ENCODE data around the gene DGKD. TPM values are rescaled to one million over a fixed set of nuclear protein-coding genes. Genes with fewer than 3 reads are reported as not detected.

The DGKD gene
- total and polyA plus RNA-seq, 10 of the 15 experiments (the other 5 are each of a cell fraction or from before 2014, with no cell fraction given) = 2.7 to 81.9 (median 27.0) TPM

DNA sequence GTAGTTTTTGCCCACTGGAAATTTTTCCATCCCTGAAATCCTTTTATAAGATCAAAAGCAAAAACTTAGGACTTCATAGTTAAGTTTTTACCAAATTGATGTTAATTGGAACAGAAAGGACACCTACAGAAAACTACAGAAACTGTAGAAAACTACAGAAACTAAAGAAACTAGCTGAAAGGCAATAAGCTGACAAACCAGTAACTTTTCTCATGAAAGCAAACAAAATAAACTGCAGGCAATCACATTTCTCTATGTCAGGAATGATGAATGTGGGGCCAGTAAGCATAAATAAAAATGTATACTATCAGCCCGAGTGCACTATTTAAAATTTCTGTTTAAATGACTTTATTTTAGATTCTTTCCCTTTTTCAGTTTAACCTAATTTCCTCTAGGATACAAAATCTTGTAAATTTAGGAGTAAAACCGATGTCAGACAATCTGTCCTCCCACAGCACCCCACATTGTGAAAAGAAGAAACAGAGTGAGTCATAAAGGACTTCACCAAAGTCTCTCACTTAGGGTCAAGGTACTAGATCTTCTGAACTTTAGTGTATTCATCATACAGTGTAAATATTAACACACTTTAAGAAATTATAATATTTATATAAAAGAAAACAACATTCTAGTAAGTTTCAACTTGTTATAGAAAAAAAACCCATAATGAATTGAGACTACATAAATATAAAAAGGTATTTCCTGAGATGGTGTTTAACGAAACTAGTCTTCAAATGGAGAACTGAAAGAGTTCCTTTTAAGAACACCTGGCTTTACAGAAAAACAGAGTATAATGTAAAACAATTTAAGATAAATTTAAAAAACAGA, 165.7 kb downstream of the DGKD start:
- in situ Hi-C loops (cut with MboI) (no loop called here), intact Hi-C loops (cut with micrococcal nuclease; ENCODE audit: unreplicated experiment) (no loop called here)
- Histone ChIP-seq H3K9ac (ENCODE audit: control insufficient read depth, insufficient read depth, low read length) (peak overlapping the region; percentile 49), H3K4me1 (ENCODE audit: control insufficient read depth, insufficient read depth, low read length) (peaks cover 24% of the 10 kb centered on the region), H3K4me2 (ENCODE audit: control insufficient read depth, insufficient read depth) (peak overlapping the region; percentile 76), H3K79me2 (ENCODE audit: control insufficient read depth, insufficient read depth, low read length) (no peaks in the 10 kb centered on the region), H2AFZ (ENCODE audit: control insufficient read depth, low read depth, low read length) (no peak overlapping the region; the same call in 1 of the 2 replicates), H3K27me3 (replicated peaks in 1 of 2; ENCODE audit: control insufficient read depth in 2 of 2, insufficient read depth in 2 of 2, low read length in 1 of 2) (no peaks in the 10 kb centered on the region), H3K36me3 (ENCODE audit: control insufficient read depth in 2 of 2, insufficient read depth in 2 of 2, low read length in 1 of 2) (no peaks in the 10 kb centered on the region; a peak in 1 of 4 replicates), H4K20me1 (ENCODE audit: control insufficient read depth, insufficient read depth) (no peaks in the 10 kb centered on the region), H3K9me3 (replicated peaks; ENCODE audit: control insufficient read depth, insufficient read depth, low read length) (no peaks in the 10 kb centered on the region), H3K27ac (ENCODE audit: control insufficient read depth, insufficient read depth) (peak overlapping the region; percentile 83), H3K4me3 (no peak overlapping the region)
- FAIRE-seq = peak; percentile 41
- peak; percentile 99 for ATAC-seq
- CTCF ChIA-PET = interaction anchor here (1.7 kb wide), 1 partner anchor 22 kb away, joined by 4 read pairs; no protein-coding TSS in a partner anchor
- no TSS peak for BruUV-seq (replicated peaks)
- WGBS (ENCODE audit: insufficient coverage, insufficient replicate concordance, low lambda C conversion rate, missing lambda C conversion rate) = 0% methylated on average over 3 of the region's 3 CpGs
- RAD21 ChIA-PET (ENCODE audit: unreplicated experiment) = interaction anchor here (1.0 to 1.8 kb wide), 2 partner anchors 47 to 162 kb away, joined by 4 to 5 read pairs; no protein-coding TSS in a partner anchor
- no peak for DNase-seq (ENCODE audit: low read depth, low spot score)
- POLR2A ChIA-PET = no interaction called here
- SMC1A ChIA-PET (ENCODE audit: uncharacterized antibody, unreplicated experiment) = interaction anchor here (1.0 to 1.3 kb wide), 3 partner anchors 17 to 118 kb away, joined by 3 to 6 read pairs (median 3); no protein-coding TSS in a partner anchor
- peak; percentile 81 for TF ChIP-seq MTA2 (IDR thresholded peaks at IDR 0.05; ENCODE audit: low read depth)
- peak; percentile 42; the same call in 1 of the 2 replicates for TF ChIP-seq ZNF217 (IDR thresholded peaks at IDR 0.05)
- TF ChIP-seq BCL11A (IDR thresholded peaks at IDR 0.05; ENCODE audit: low read depth, low read length) = peak; percentile 55; the same call in 1 of the 2 replicates
- 0 out of 2 replicates have a peak, but pooled peaks have one; percentile 10 for TF ChIP-seq CREB1 (IDR thresholded peaks at IDR 0.05; ENCODE audit: low read depth)
- TF ChIP-seq, protein P1, sequence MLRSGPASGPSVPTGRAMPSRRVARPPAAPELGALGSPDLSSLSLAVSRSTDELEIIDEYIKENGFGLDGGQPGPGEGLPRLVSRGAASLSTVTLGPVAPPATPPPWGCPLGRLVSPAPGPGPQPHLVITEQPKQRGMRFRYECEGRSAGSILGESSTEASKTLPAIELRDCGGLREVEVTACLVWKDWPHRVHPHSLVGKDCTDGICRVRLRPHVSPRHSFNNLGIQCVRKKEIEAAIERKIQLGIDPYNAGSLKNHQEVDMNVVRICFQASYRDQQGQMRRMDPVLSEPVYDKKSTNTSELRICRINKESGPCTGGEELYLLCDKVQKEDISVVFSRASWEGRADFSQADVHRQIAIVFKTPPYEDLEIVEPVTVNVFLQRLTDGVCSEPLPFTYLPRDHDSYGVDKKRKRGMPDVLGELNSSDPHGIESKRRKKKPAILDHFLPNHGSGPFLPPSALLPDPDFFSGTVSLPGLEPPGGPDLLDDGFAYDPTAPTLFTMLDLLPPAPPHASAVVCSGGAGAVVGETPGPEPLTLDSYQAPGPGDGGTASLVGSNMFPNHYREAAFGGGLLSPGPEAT (IDR thresholded peaks at IDR 0.05; ENCODE audit: low read depth) = peak; percentile 61; the same call in 1 of the 2 replicates
- peak; percentile 82 for TF ChIP-seq JUND (IDR thresholded peaks at IDR 0.05; ENCODE audit: low read depth, low read length)
- TF ChIP-seq, protein P2, sequence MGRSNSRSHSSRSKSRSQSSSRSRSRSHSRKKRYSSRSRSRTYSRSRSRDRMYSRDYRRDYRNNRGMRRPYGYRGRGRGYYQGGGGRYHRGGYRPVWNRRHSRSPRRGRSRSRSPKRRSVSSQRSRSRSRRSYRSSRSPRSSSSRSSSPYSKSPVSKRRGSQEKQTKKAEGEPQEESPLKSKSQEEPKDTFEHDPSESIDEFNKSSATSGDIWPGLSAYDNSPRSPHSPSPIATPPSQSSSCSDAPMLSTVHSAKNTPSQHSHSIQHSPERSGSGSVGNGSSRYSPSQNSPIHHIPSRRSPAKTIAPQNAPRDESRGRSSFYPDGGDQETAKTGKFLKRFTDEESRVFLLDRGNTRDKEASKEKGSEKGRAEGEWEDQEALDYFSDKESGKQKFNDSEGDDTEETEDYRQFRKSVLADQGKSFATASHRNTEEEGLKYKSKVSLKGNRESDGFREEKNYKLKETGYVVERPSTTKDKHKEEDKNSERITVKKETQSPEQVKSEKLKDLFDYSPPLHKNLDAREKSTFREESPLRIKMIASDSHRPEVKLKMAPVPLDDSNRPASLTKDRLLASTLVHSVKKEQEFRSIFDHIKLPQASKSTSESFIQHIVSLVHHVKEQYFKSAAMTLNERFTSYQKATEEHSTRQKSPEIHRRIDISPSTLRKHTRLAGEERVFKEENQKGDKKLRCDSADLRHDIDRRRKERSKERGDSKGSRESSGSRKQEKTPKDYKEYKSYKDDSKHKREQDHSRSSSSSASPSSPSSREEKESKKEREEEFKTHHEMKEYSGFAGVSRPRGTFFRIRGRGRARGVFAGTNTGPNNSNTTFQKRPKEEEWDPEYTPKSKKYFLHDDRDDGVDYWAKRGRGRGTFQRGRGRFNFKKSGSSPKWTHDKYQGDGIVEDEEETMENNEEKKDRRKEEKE (IDR thresholded peaks at IDR 0.05) = no peak
- TF ChIP-seq JUNB (IDR thresholded peaks at IDR 0.05) = peak; percentile 91
- peak; percentile 72 for TF ChIP-seq IKZF1 (conservative IDR thresholded peaks at IDR 0.05)
- peak; percentile 58 for TF ChIP-seq MEF2B (IDR thresholded peaks at IDR 0.05; ENCODE audit: partially characterized antibody, poor library complexity, severe bottlenecking)
- TF ChIP-seq GABPA (IDR thresholded peaks at IDR 0.05; ENCODE audit: low read depth) = no peak
- peak; percentile 46 for TF ChIP-seq ATF7 (IDR thresholded peaks at IDR 0.05; ENCODE audit: low read depth)
- 0 out of 2 replicates have a peak, but pooled peaks have one; percentile 26 for TF ChIP-seq TCF12 (IDR thresholded peaks at IDR 0.05; ENCODE audit: low read depth, low read length)
- TF ChIP-seq RUNX3 (IDR thresholded peaks at IDR 0.05; ENCODE audit: low read length) = peak; percentile 67
- TF ChIP-seq GATAD2B (conservative IDR thresholded peaks at IDR 0.05; ENCODE audit: low read depth) = 0 out of 2 replicates have a peak, but pooled peaks have one; percentile 21
- peak; percentile 25; the same call in 1 of the 2 replicates for TF ChIP-seq CREM (IDR thresholded peaks at IDR 0.05; ENCODE audit: low read depth)
- TF ChIP-seq, protein P3, sequence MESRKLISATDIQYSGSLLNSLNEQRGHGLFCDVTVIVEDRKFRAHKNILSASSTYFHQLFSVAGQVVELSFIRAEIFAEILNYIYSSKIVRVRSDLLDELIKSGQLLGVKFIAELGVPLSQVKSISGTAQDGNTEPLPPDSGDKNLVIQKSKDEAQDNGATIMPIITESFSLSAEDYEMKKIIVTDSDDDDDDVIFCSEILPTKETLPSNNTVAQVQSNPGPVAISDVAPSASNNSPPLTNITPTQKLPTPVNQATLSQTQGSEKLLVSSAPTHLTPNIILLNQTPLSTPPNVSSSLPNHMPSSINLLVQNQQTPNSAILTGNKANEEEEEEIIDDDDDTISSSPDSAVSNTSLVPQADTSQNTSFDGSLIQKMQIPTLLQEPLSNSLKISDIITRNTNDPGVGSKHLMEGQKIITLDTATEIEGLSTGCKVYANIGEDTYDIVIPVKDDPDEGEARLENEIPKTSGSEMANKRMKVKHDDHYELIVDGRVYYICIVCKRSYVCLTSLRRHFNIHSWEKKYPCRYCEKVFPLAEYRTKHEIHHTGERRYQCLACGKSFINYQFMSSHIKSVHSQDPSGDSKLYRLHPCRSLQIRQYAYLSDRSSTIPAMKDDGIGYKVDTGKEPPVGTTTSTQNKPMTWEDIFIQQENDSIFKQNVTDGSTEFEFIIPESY (IDR thresholded peaks at IDR 0.05) = no peak
